ENCODE data around the gene MINK1.
"Not testable (repeated sequence)": the region's sequence is repeated elsewhere in the genome, so short reads cannot be mapped to it uniquely, and the experiment has no call there.

The MINK1 gene

GRCh38 chr17:4920351-4921048 lies 87.4 kb downstream of the MINK1 start:
- DNase-seq (ENCODE audit: insufficient read length, low spot score) (no peak), FAIRE-seq (peak; percentile 51)

- DNase-seq (ENCODE audit: insufficient read length, low spot score) (no peak), FAIRE-seq (no peak)
Observed at GRCh38 chr17:4921320-4921719, 88.2 kb downstream of the MINK1 start.

GRCh38 chr17:4926577-4927335 lies 93.6 kb downstream of the MINK1 start:
- DNase-seq (ENCODE audit: insufficient read length, low spot score); FAIRE-seq: not testable (repeated sequence)

GRCh38 chr17:4928881-4929280 lies 95.7 kb downstream of the MINK1 start:
- DNase-seq (ENCODE audit: insufficient read length, low spot score) = no peak
- no peak for FAIRE-seq

- DNase-seq (ENCODE audit: insufficient read length, low spot score) = no peak
- FAIRE-seq = no peak
Observed at GRCh38 chr17:4931963-4932362, 98.8 kb downstream of the MINK1 start, which contains the start of gene GP1BA. Gene GP1BA, plus strand, starts transcription at chr17:4932277. Its CDS starts 328 bp downstream, at chr17:4932605.

- no peak for FAIRE-seq
- DNase-seq (ENCODE audit: insufficient read length, low spot score) = no peak
Observed at GRCh38 chr17:4932756-4933155, 99.6 kb downstream of the MINK1 start.

- DNase-seq (ENCODE audit: insufficient read length, low spot score) (no peak), FAIRE-seq (no peak)
Observed at GRCh38 chr17:4933646-4934045, 100.5 kb downstream of the MINK1 start.

GRCh38 chr17:4934173-4934979 lies 101.2 kb downstream of the MINK1 start:
- FAIRE-seq (peak; percentile 82), DNase-seq (ENCODE audit: insufficient read length, low spot score) (peak; percentile 56)

- DNase-seq (ENCODE audit: insufficient read length, low spot score) (no peak), FAIRE-seq (no peak)
Observed at GRCh38 chr17:4935650-4936049, 102.5 kb downstream of the MINK1 start.

GRCh38 chr17:4936436-4936835 lies 103.3 kb downstream of the MINK1 start:
- DNase-seq (ENCODE audit: insufficient read length, low spot score) (no peak), FAIRE-seq (peak; percentile 54)

GRCh38 chr17:4937553-4937952 lies 104.4 kb downstream of the MINK1 start:
- no peak for DNase-seq (ENCODE audit: insufficient read length, low spot score)
- no peak for FAIRE-seq

- FAIRE-seq (no peak), DNase-seq (ENCODE audit: insufficient read length, low spot score) (no peak)
Observed at GRCh38 chr17:4938069-4938491, 104.9 kb downstream of the MINK1 start.

GRCh38 chr17:4938688-4939545 lies 105.8 kb downstream of the MINK1 start:
- FAIRE-seq = peak; percentile 57
- no peak for DNase-seq (ENCODE audit: insufficient read length, low spot score)

- FAIRE-seq (no peak), DNase-seq (ENCODE audit: insufficient read length, low spot score) (no peak)
Observed at GRCh38 chr17:4939546-4939795, 106.3 kb downstream of the MINK1 start.

- peak; percentile 98 for DNase-seq (ENCODE audit: insufficient read length, low spot score)
- peak; percentile 95 for FAIRE-seq
Observed at GRCh38 chr17:4939796-4940554, 106.8 kb downstream of the MINK1 start, which contains the start of the genes RNF167 and SLC25A11. Gene RNF167, plus strand, starts transcription at chr17:4940268. Its CDS starts 642 bp downstream, at chr17:4940910. Gene SLC25A11, minus strand, starts transcription at chr17:4940046. Its CDS starts 136 bp downstream, at chr17:4939910.

GRCh38 chr17:4940555-4941318 lies 107.6 kb downstream of the MINK1 start:
- peak; percentile 90 for DNase-seq (ENCODE audit: insufficient read length, low spot score)
- FAIRE-seq = no peak

GRCh38 chr17:4941319-4941610 lies 108.1 kb downstream of the MINK1 start:
- DNase-seq (ENCODE audit: insufficient read length, low spot score) = no peak
- no peak for FAIRE-seq

- FAIRE-seq (no peak), DNase-seq (ENCODE audit: insufficient read length, low spot score) (no peak)
Observed at GRCh38 chr17:4942760-4943508, 109.8 kb downstream of the MINK1 start.

All from HTR-8/SVneo (cell line).